Renal cortex interstitium (tissue), 11 donors: Measurements from ENCODE around the gene DOCK1. TPM values are rescaled to one million over a fixed set of nuclear protein-coding genes. Genes with fewer than 3 reads are reported as not detected.

Experiments
- DNase-seq, 11 donors: peaks; one replicate each; pipeline ENCODE4 v3.0.0-alpha.2; 2013; ENCODE audit warnings: low read depth in 9 of 11, low spot score in 4 of 11; ENCODE audit errors: extremely low read depth in 1 of 11
- polyA plus RNA-seq, 3 donors: library from polyadenylated mRNA; unstranded; fragments of 120-200 nt; gene quantifications; one replicate each; pipeline ENCODE4 v1.2.1, GENCODE V29; 2013; ENCODE audit not compliant: insufficient read length in 3 of 3

The DOCK1 gene
- polyA plus RNA-seq, 3 donors, result 62.5 to 69.5 (median 64.8) TPM

GRCh38 chr10:127090138-127090537 lies 184.9 kb downstream of the DOCK1 start:
- DNase-seq, result no peak

DNA sequence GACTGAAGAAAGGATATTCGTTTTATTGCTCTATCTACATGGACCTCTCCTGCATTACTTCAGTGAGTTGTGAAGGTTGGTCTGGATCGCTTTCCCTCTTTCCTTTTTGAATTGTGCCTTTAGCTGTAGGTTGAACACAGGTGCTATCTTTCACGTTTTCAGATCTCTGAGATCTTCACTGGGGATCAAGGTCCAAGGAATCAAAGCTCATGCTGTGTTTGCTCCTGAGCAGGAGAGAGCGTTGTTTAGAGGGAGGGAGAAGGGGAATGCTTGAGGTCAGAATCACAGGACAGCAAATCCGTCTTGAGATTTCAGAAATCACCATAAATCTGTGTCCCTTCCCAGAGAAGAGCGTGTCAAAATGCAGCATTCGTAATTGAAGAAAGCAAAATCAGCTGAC lies 186.1 kb downstream of the DOCK1 start:
- DNase-seq, result no peak

GRCh38 chr10:127092916-127093315 lies 187.7 kb downstream of the DOCK1 start:
- DNase-seq, result no peak

DNA sequence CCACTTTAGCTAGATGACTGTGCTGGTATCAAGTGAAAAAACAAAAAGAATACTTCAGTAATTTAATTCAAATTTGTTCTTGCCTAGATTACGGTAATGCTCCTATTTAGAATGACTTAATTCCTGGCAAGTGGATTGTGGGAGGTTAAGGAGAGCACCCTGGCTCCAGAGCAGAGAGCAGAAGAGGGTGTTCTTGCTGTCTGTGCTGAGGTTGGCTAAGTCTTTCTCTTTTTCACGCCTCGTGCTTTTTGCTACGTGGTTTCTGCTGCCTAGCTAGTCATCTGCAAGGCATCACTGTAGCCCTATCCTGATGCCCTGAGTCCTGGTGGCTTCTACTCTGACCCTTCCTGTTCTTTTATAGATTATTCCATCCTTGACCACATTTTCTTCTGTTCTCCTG lies 189.8 kb downstream of the DOCK1 start:
- DNase-seq, result no peak

DNA sequence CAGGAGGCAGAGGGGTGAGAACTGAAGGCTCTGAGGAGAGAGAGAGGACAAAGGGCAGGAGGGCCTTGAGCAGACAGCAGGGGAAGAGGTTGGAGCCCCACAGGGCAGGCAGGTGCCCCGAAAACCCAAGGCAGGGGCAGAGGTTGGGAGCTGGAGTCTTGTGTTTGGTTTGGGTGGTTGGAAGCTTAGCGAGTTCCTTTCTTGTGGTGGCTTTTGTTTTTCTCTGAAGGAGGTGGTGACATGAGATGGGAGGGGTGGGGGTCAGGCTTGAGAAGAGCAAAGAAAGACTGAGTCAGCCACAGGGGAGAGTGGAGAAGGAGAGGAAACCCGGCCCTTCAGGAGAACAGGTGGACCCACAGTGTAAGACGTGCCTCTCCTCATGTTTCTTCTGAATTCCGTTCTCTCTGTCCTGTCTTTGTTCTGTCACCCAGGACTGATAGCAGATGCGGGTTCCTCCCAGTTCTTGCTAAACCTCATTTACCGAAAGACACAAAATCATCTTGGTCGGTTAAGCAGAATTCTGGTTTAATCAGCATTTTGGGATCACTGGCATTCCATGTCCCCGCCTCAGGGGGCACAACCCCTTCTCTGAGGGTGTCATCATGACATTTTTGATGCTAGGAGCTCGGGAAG lies 195.9 kb downstream of the DOCK1 start:
- no peak for DNase-seq

GRCh38 chr10:127102176-127102575 lies 196.9 kb downstream of the DOCK1 start:
- no peak for DNase-seq

- DNase-seq, result no peak
These were observed 209.9 kb downstream of the DOCK1 start for GRCh38 chr10:127115100-127115499.

DNA sequence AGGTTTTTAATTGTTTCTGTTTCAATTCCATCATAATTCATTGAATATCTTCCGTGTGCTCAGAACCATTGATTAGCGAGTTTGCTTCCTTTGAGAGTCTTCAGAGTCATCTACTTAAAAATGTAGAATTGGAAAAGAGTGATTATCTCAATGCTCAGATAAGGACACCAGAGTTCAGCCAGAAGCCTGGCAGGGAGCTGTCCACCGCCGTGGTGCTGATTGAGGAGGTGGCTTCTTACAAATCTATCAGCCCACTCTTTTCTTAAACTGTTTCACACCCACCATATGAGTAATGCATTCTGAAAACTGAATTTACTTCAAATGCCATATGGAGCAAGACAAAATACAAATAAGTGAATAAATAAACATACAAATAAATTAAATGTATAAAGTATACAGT lies 211.9 kb downstream of the DOCK1 start:
- DNase-seq, result peak; percentile 13 to 66 (median 56)

GRCh38 chr10:127118034-127118433 lies 212.8 kb downstream of the DOCK1 start:
- DNase-seq, result no peak

DNA sequence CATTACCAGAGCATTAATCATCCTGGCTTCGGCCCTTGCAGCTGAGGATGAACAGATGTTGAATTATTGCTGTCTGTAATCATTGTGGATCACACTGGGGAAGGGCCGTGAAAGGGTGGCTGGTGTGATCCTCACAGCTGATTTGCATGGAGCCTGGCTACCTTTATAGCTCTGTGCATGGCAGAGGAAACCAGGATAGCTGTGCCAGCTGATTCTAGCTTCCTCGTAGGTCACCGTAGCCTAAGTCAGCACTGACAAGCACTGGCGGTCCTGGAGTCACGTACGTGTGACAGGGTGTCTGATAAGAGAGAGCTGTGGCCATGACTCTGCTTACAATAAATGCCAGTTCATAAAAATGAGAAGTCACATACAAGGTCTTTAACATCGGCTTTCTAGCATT lies 214.7 kb downstream of the DOCK1 start:
- no peak for DNase-seq

GRCh38 chr10:127122831-127123230 lies 217.6 kb downstream of the DOCK1 start:
- DNase-seq, result no peak

- no peak for DNase-seq
These were observed 218.4 kb downstream of the DOCK1 start for GRCh38 chr10:127123626-127124025.

GRCh38 chr10:127125331-127125730 lies 220.1 kb downstream of the DOCK1 start:
- DNase-seq, result no peak

DNA sequence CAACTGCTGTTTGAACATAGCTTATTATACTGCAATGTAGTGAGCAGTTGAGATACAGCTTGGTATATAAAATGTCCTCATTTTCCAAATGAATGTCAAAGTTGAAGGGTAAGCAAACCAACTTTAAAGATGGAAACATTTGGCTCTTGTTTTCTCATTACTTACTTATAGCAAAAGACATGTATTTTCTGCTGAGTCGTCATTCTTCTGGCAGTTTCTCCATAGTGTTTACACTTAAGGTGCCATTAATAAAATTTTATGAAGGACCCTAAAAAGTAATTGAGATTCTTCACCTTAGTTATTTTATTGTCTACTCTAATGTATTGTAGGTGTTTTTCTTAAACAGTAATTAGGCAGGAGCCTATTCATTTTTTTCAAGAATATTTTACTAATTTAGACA lies 222.6 kb downstream of the DOCK1 start:
- DNase-seq, result no peak

DNA sequence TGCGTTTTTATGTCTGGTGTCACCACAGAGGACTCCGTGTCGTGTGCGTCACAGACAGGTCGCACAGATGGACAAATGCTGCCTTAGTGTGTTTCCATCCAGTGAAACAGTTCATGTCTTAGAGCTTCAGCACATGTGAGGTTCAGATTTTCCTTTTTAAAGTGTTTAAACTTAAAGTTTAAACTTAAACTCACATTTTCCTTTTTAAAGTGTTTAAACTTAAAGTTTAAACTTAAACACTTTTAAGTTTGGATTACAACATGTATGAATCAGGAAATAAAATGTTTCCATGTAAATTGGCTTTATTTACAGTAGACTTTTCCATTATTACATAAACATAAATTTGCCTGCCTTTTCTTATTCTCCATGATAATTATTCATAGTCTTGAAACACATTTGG lies 223.9 kb downstream of the DOCK1 start:
- no peak for DNase-seq

DNA sequence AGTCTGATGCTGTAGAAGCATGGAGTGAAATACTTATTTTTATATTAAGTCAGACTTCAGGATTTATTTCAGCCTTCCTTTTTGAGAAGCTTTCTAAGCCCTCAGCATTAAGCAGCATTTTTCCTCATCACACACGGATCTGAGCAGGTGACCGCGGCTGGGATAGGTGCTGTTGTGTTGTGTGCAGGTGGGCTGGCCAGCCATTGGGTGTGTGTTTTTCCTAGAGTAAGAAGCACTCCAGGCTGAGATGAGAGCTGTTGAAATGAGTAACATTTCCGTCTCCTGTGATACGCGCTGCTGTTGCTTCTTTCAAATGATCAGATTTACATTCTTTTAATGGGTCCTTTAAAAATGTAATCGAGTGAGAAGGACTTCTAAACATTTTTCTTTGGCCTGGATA lies 227.2 kb downstream of the DOCK1 start:
- DNase-seq, result no peak

DNA sequence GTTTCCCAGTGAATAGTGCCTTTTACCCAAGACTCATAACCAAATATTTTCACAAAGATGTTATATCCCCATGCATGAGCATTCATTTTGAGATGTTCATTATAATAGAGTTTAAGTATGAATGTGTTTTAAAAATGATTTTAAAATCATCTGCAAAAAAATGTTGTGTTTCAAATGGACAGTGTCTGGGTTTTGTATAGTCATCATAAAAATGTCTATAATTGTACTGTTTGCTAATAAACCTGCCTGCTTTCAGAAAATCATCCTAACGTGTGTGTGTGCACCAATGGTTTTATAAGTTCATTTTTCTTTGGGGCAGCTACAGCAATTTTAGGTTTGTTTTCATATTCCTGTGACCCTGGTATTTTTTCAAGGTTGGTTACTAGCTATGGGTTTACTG lies 228.0 kb downstream of the DOCK1 start:
- no peak for DNase-seq

- no peak for DNase-seq
These were observed 228.7 kb downstream of the DOCK1 start for GRCh38 chr10:127133672-127134500.

DNA sequence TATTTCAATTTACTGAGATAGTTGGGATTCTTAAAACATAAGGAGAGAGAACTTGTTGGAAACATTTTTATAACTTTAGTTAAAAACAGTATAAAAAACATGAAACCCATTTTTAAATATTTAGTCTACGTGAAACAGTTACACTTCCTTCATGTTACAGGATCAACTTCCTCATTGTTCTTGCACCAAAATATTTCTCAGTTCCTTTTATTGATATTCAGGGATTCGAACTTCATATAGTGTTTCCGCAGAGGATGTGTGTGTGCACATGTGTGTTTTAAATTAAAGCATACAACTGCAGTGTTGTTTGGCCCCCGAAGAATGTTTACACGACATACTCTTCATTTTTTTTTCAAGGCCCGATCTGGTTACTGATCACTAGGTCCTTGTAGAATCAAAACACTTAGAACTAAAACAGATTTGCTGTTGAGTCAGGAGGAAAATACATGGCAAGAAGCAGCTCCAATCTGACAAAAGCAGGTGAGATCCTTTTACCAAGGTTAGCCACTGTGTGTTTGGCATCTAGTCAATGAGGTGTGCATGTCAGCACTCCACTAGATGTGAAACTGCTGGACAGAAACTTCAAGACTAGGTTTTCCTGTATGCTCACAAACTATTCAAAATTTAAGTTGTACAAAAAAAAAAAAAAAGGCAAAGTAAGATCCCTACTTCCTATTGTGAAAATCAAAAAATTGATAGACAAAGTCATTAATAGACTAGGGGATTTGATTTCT lies 230.8 kb downstream of the DOCK1 start:
- no peak for DNase-seq

- no peak for DNase-seq
These were observed 232.2 kb downstream of the DOCK1 start for GRCh38 chr10:127137391-127137790.
